Mucosa of descending colon (tissue), 3 donors: ENCODE results near the gene PLEKHM1. TPM values are rescaled to one million over a fixed set of nuclear protein-coding genes. Genes with fewer than 3 reads are reported as not detected.

Experiments
- ATAC-seq: fragments of 200-7000 bp; cut with Tn5 transposase; one replicate; pipeline ENCODE4 v1.9.1; 2020; ENCODE audit warnings: mild to moderate bottlenecking, moderate library complexity
- DNase-seq, 3 donors: peaks; one replicate each; pipeline ENCODE4 v3.0.0-alpha.2; 2020
- H3K36me3 ChIP-seq: fragments of 200-600 bp; one replicate; pipeline ENCODE4 v1.8.0; 2021; ENCODE audit warnings: low read depth, mild to moderate bottlenecking
- H3K4me1 ChIP-seq: fragments of 200-600 bp; one replicate; pipeline ENCODE4 v1.8.0; 2021; ENCODE audit warnings: low read depth, mild to moderate bottlenecking
- H3K4me3 ChIP-seq: fragments of 200-600 bp; one replicate; pipeline ENCODE4 v1.8.0; 2021; ENCODE audit warnings: mild to moderate bottlenecking
- H3K9me3 ChIP-seq: fragments of 200-600 bp; one replicate; pipeline ENCODE4 v1.8.0; 2021; ENCODE audit warnings: mild to moderate bottlenecking
- CTCF ChIP-seq: fragments of 200-600 bp; IDR thresholded peaks from one replicate; pipeline ENCODE4 v1.8.0; 2022; ENCODE audit warnings: antibody characterized with exemption, mild to moderate bottlenecking
- intact Hi-C, 2 donors: fragments of 100-400 bp; cut with DNase I in 1 of 2; cut with micrococcal nuclease in 1 of 2; formaldehyde crosslinking; loops; one replicate each; pipeline versions ENCODE4 v1.11.0 to v1.11.1; 2022; cut with DNase I, micrococcal nuclease
- total RNA-seq, 3 donors: library from RNA; stranded (reverse); fragmentation: NEBNext Ultra II Directional in 2 of 3; extraction: Animal tissue kit (Norgen Biotek cat#: 25700) in 2 of 3; gene quantifications; one replicate each; pipeline versions ENCODE4 v1.2.1 to v1.2.4, GENCODE V29; 2021 to 2023
- donor health status: DM: no; HTN: no; CAD: no; lungs with moderate emphysema.
- donor health status: DM: no; HTN: no; CAD: no.
- donor health status: DM: no; HTN: yes; CAD: no.

Gene PLEKHM1
- total RNA-seq, 3 donors from 2014 or later: 59.1 to 71.3 (median 68.7) TPM

GRCh38 chr17:45432405-45433158, 57.9 kb downstream of the PLEKHM1 start, which contains the start of gene ARHGAP27:
ARHGAP27 (minus strand) TSS chr17:45432870; CDS start chr17:45430279, 2,591 bp downstream.
- no peaks in the 10 kb centered on the region for H3K36me3 ChIP-seq
- DNase-seq (peak; percentile 82 to 90 (median 87)), ATAC-seq (peak; percentile 55)
- peaks cover 30% of the 10 kb centered on the region for H3K4me1 ChIP-seq
- H3K4me3 ChIP-seq: peak within 1 kb of the TSS; percentile 40
- no peaks in the 10 kb centered on the region for H3K9me3 ChIP-seq
- intact Hi-C loops: no loop called here
- no peak for TF ChIP-seq CTCF

GRCh38 chr17:45431531-45432404, 58.8 kb downstream of the PLEKHM1 start:
- peaks cover 30% of the 10 kb centered on the region for H3K4me1 ChIP-seq
- no peaks in the 10 kb centered on the region for H3K36me3 ChIP-seq
- peak; percentile 96 to 97 (median 97) for DNase-seq
- no peak for TF ChIP-seq CTCF
- ATAC-seq: peak; percentile 82
- H3K4me3 ChIP-seq: peak overlapping the region; percentile 40
- intact Hi-C loops: no loop called here
- no peaks in the 10 kb centered on the region for H3K9me3 ChIP-seq

GRCh38 chr17:45430738-45431530, 59.6 kb downstream of the PLEKHM1 start:
- intact Hi-C loops: no loop called here
- H3K4me3 ChIP-seq: no peak overlapping the region
- no peaks in the 10 kb centered on the region for H3K9me3 ChIP-seq
- TF ChIP-seq CTCF: no peak
- peak; percentile 80 to 86 (median 81) for DNase-seq
- H3K36me3 ChIP-seq: no peaks in the 10 kb centered on the region
- H3K4me1 ChIP-seq: peaks cover 37% of the 10 kb centered on the region
- ATAC-seq: peak; percentile 48

- DNase-seq (peak in 1 of 3 donors; percentile 62), ATAC-seq (no peak)
- no peaks in the 10 kb centered on the region for H3K9me3 ChIP-seq
- H3K4me1 ChIP-seq: peaks cover 41% of the 10 kb centered on the region
- H3K36me3 ChIP-seq: no peaks in the 10 kb centered on the region
- no peak overlapping the region for H3K4me3 ChIP-seq
- intact Hi-C loops: no loop called here
- no peak for TF ChIP-seq CTCF
Observed at GRCh38 chr17:45430006-45430737, 60.3 kb downstream of the PLEKHM1 start.
